ENCODE data around the gene PDPK1.

PDPK1 gene

GRCh38 chr16:2517954-2518605 is 19.7 kb upstream of the PDPK1 start:
- Histone ChIP-seq H3K27me3 (ENCODE audit: control insufficient read depth in 1 of 2, insufficient read depth in 1 of 2, low read length in 2 of 2) (no peaks in the 10 kb centered on the region), H3K9ac (ENCODE audit: low read length) (peak overlapping the region; percentile 75), H3K23ac (ENCODE audit: low read length in 2 of 2) (no peak overlapping the region), H3K4ac (ENCODE audit: low read depth in 1 of 2, low read length in 2 of 2) (peak overlapping the region in 1 of 2 experiments; percentile 25), H2BK120ac (ENCODE audit: low read depth, low read length) (no peak overlapping the region), H3K4me1 (ENCODE audit: control insufficient read depth, insufficient read depth, low read depth, low read length) (peaks cover 60% of the 10 kb centered on the region), H2BK15ac (ENCODE audit: low read depth, poor library complexity, severe bottlenecking) (no peak overlapping the region), H2BK12ac (ENCODE audit: low read length in 2 of 2) (no peak overlapping the region), H3K14ac (ENCODE audit: low read length in 2 of 2) (no peak overlapping the region), H3K27ac (ENCODE audit: low read length, poor library complexity, severe bottlenecking) (no peak overlapping the region), H2BK5ac (ENCODE audit: low read depth, low read length, poor library complexity, severe bottlenecking) (no peak overlapping the region), H3K4me3 (ENCODE audit: insufficient read depth in 1 of 2, low read depth in 1 of 2, low read length in 2 of 2) (peak overlapping the region in 1 of 2 experiments; percentile 41), H4K91ac (ENCODE audit: low read length) (peak overlapping the region; percentile 59), H3K18ac (ENCODE audit: low read depth in 1 of 2, low read length in 2 of 2) (no peak overlapping the region), H3K4me2 (ENCODE audit: low read length, poor library complexity, severe bottlenecking) (no peak overlapping the region), H2AK5ac (ENCODE audit: low read length, severe bottlenecking) (peak overlapping the region; percentile 12), H4K8ac (ENCODE audit: low read length) (peak overlapping the region; percentile 43), H3K79me1 (replicated peaks; ENCODE audit: low read length, poor library complexity, severe bottlenecking) (peaks cover 2% of the 10 kb centered on the region), H3K36me3 (ENCODE audit: control insufficient read depth in 1 of 2, insufficient read depth in 2 of 2, low read depth in 1 of 2, low read length in 2 of 2) (peaks cover 23 to 55% of the 10 kb centered on the region in 2 experiments), H2AFZ (ENCODE audit: low read depth, low read length) (no peak overlapping the region), H3K9me3 (ENCODE audit: control insufficient read depth, low read length) (no peaks in the 10 kb centered on the region)
- DNase-seq: no peak
- 94% methylated on average over 12 of the region's 12 CpGs for WGBS

DNA sequence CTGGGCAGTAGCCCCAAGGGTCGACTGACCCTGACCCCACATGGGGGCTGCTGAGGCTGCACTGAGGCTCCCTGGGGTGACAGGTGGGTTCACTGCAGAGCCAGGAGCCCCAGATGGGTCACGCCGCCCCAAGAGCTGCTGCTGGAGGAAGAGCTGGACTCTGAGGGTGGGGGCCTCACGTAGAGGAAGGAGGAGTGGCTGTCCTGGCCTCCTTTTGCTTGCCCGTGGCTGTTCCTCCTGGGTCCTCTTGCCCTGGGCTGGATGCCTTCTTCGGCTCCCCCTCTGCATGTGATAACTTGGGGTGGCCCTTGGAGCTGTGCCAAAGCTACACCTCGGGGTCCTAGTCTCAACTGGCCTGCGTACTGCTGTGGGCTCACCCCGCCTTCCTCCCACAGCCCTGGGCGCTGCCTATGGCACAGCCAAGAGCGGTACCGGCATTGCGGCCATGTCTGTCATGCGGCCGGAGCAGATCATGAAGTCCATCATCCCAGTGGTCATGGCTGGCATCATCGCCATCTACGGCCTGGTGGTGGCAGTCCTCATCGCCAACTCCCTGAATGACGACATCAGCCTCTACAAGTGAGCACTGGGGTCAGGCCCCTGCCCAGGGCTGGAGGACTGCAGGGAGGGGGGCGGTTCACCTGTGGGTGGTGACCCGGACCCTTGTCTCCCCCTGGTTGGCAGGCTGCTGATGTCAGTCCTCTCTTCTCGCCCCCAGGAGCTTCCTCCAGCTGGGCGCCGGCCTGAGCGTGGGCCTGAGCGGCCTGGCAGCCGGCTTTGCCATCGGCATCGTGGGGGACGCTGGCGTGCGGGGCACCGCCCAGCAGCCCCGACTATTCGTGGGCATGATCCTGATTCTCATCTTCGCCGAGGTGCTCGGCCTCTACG is 18.8 kb upstream of the PDPK1 start:
- Histone ChIP-seq H3K4me1 (ENCODE audit: control insufficient read depth, insufficient read depth, low read depth, low read length) (peaks cover 57% of the 10 kb centered on the region), H2AFZ (ENCODE audit: low read depth, low read length) (no peak overlapping the region), H4K8ac (ENCODE audit: low read length) (peak overlapping the region; percentile 57), H3K79me1 (replicated peaks; ENCODE audit: low read length, poor library complexity, severe bottlenecking) (peaks cover 12% of the 10 kb centered on the region), H2BK15ac (ENCODE audit: low read depth, poor library complexity, severe bottlenecking) (peak overlapping the region; percentile 74), H3K4me2 (ENCODE audit: low read length, poor library complexity, severe bottlenecking) (no peak overlapping the region), H3K9me3 (ENCODE audit: control insufficient read depth, low read length) (no peaks in the 10 kb centered on the region), H3K14ac (ENCODE audit: low read length in 2 of 2) (no peak overlapping the region), H4K91ac (ENCODE audit: low read length) (peak overlapping the region; percentile 73), H2AK5ac (ENCODE audit: low read length, severe bottlenecking) (no peak overlapping the region), H3K4ac (ENCODE audit: low read depth in 1 of 2, low read length in 2 of 2) (no peak overlapping the region), H3K9ac (ENCODE audit: low read length) (peak overlapping the region; percentile 75), H3K18ac (ENCODE audit: low read depth in 1 of 2, low read length in 2 of 2) (no peak overlapping the region), H3K23ac (ENCODE audit: low read length in 2 of 2) (no peak overlapping the region), H2BK12ac (ENCODE audit: low read length in 2 of 2) (peak overlapping the region; percentile 32 to 49), H3K27me3 (ENCODE audit: control insufficient read depth in 1 of 2, insufficient read depth in 1 of 2, low read length in 2 of 2) (no peaks in the 10 kb centered on the region), H2BK5ac (ENCODE audit: low read depth, low read length, poor library complexity, severe bottlenecking) (no peak overlapping the region), H3K36me3 (ENCODE audit: control insufficient read depth in 1 of 2, insufficient read depth in 2 of 2, low read depth in 1 of 2, low read length in 2 of 2) (peaks cover 33 to 65% of the 10 kb centered on the region in 2 experiments), H3K4me3 (ENCODE audit: insufficient read depth in 1 of 2, low read depth in 1 of 2, low read length in 2 of 2) (peak overlapping the region in 1 of 2 experiments; percentile 44), H2BK120ac (ENCODE audit: low read depth, low read length) (no peak overlapping the region), H3K27ac (ENCODE audit: low read length, poor library complexity, severe bottlenecking) (no peak overlapping the region)
- no peak for DNase-seq
- 94% methylated on average over 39 of the region's 39 CpGs for WGBS

DNA sequence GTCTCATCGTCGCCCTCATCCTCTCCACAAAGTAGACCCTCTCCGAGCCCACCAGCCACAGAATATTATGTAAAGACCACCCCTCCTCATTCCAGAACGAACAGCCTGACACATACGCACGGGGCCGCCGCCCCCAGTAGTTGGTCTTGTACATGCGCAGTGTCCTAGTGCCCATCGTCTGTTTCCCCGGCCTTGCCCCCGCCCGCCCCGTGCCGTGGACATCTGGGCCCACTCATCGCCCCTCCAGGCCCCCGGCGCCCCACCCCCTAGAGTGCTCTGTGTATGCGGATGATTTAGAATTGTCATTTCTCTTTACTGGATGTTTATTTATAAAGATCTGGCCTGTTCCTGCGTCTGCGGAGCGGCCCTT is 18.1 kb upstream of the PDPK1 start:
- Histone ChIP-seq H3K4me3 (ENCODE audit: insufficient read depth in 1 of 2, low read depth in 1 of 2, low read length in 2 of 2) (peak overlapping the region in 1 of 2 experiments; percentile 44), H2AK5ac (ENCODE audit: low read length, severe bottlenecking) (no peak overlapping the region), H3K4ac (ENCODE audit: low read depth in 1 of 2, low read length in 2 of 2) (no peak overlapping the region), H2BK5ac (ENCODE audit: low read depth, low read length, poor library complexity, severe bottlenecking) (no peak overlapping the region), H3K27me3 (ENCODE audit: control insufficient read depth in 1 of 2, insufficient read depth in 1 of 2, low read length in 2 of 2) (no peaks in the 10 kb centered on the region), H4K8ac (ENCODE audit: low read length) (peak overlapping the region; percentile 27), H4K91ac (ENCODE audit: low read length) (no peak overlapping the region), H2AFZ (ENCODE audit: low read depth, low read length) (no peak overlapping the region), H3K9ac (ENCODE audit: low read length) (peak overlapping the region; percentile 75), H3K4me2 (ENCODE audit: low read length, poor library complexity, severe bottlenecking) (peak overlapping the region; percentile 30), H3K27ac (ENCODE audit: low read length, poor library complexity, severe bottlenecking) (peak overlapping the region; percentile 74), H3K14ac (ENCODE audit: low read length in 2 of 2) (no peak overlapping the region), H3K18ac (ENCODE audit: low read depth in 1 of 2, low read length in 2 of 2) (peak overlapping the region in 1 of 2 experiments; percentile 35), H3K9me3 (ENCODE audit: control insufficient read depth, low read length) (no peaks in the 10 kb centered on the region), H2BK120ac (ENCODE audit: low read depth, low read length) (no peak overlapping the region), H3K23ac (ENCODE audit: low read length in 2 of 2) (no peak overlapping the region), H3K36me3 (ENCODE audit: control insufficient read depth in 1 of 2, insufficient read depth in 2 of 2, low read depth in 1 of 2, low read length in 2 of 2) (peaks cover 40 to 71% of the 10 kb centered on the region in 2 experiments), H2BK15ac (ENCODE audit: low read depth, poor library complexity, severe bottlenecking) (peak overlapping the region; percentile 44), H2BK12ac (ENCODE audit: low read length in 2 of 2) (peak overlapping the region in 1 of 2 experiments; percentile 49), H3K4me1 (ENCODE audit: control insufficient read depth, insufficient read depth, low read depth, low read length) (peaks cover 57% of the 10 kb centered on the region), H3K79me1 (replicated peaks; ENCODE audit: low read length, poor library complexity, severe bottlenecking) (peaks cover 18% of the 10 kb centered on the region)
- 62% methylated on average over 20 of the region's 22 CpGs for WGBS
- no peak for DNase-seq
